ENCODE results near the gene LAMC1.

- TF ChIP-seq CTCF (IDR thresholded peaks at IDR 0.05; ENCODE audit: poor library complexity) (no peak), EZH2 (IDR thresholded peaks at IDR 0.05; ENCODE audit: borderline replicate concordance) (no peak), EZH2phosphoT487 (IDR thresholded peaks at IDR 0.05; ENCODE audit: low read depth, severe bottlenecking, unreplicated experiment) (no peak)
Measured at GRCh38 chr1:183163316-183163715, 140.1 kb downstream of the LAMC1 start.

Measured in hepatocyte (in vitro differentiated cells).